HepG2 (cell line): Measurements from ENCODE around the gene SLC2A5. TPM values are rescaled to one million over a fixed set of nuclear protein-coding genes. Genes with fewer than 3 reads are reported as not detected.
A peak's percentile ranks its signal among the peaks of the same experiment; 100 is the strongest.

ENCODE experiments used
- AHDC1 ChIP-seq: sonication (generic); formaldehyde crosslinking; IDR thresholded peaks from 2 replicates; pipeline ENCODE4 v1.5.1; 2020; ENCODE audit warnings: mild to moderate bottlenecking, missing genetic modification reagents, borderline replicate concordance
- ARID4A ChIP-seq: sonication (generic); formaldehyde crosslinking; IDR thresholded peaks from 2 replicates; pipeline ENCODE4 v1.5.0; 2020; ENCODE audit warnings: mild to moderate bottlenecking, missing genetic modification reagents, borderline replicate concordance
- CCAR2 ChIP-seq: fragments of 200-400 bp; formaldehyde crosslinking; optimal IDR thresholded peaks from 2 replicates; pipeline ENCODE3; 2018; ENCODE audit warnings: low read depth, mild to moderate bottlenecking, low read length, moderate library complexity
- GRHL1 ChIP-seq: sonication (generic); formaldehyde crosslinking; conservative IDR thresholded peaks from 2 replicates; pipeline ENCODE4 v1.8.0; 2022; ENCODE audit warnings: missing genetic modification reagents
- MED13 ChIP-seq: sonication (generic); formaldehyde crosslinking; IDR thresholded peaks from 2 replicates; pipeline ENCODE4 v1.5.0; 2020; ENCODE audit warnings: missing genetic modification reagents
- ONECUT2 ChIP-seq: sonication (generic); formaldehyde crosslinking; IDR thresholded peaks from 2 replicates; pipeline ENCODE4 v1.4.0; 2020; ENCODE audit warnings: missing genetic modification reagents
- PRMT3 ChIP-seq: sonication (generic); formaldehyde crosslinking; IDR thresholded peaks from 2 replicates; pipeline ENCODE4 v1.8.1; 2022; ENCODE audit warnings: low read depth, mild to moderate bottlenecking, moderate library complexity, missing genetic modification reagents, borderline replicate concordance
- RXRB ChIP-seq: IDR thresholded peaks from 2 replicates; pipeline ENCODE4 v1.6.1; 2016; ENCODE audit warnings: borderline replicate concordance, missing genetic modification reagents, missing compliant biosample characterization
- SNRNP70 ChIP-seq: fragments of 200-400 bp; formaldehyde crosslinking; IDR thresholded peaks from 2 replicates; pipeline ENCODE4 v1.6.1; 2017; ENCODE audit warnings: mild to moderate bottlenecking, low read depth, low read length, moderate library complexity
- ZBTB43 ChIP-seq: sonication (generic); formaldehyde crosslinking; conservative IDR thresholded peaks from 2 replicates; pipeline ENCODE4 v1.4.0; 2020; ENCODE audit warnings: missing genetic modification reagents
- ZNF180 ChIP-seq: sonication (generic); formaldehyde crosslinking; IDR thresholded peaks from 2 replicates; pipeline ENCODE4 v1.4.0; 2020; ENCODE audit warnings: low read depth, missing genetic modification reagents, borderline replicate concordance
- ZNF292 ChIP-seq: sonication (generic); formaldehyde crosslinking; IDR thresholded peaks from 2 replicates; pipeline ENCODE4 v1.8.1; 2022; ENCODE audit warnings: mild to moderate bottlenecking, low read depth, missing genetic modification reagents, borderline replicate concordance
- ZNF724P ChIP-seq: sonication (generic); formaldehyde crosslinking; IDR thresholded peaks from 2 replicates; pipeline ENCODE4 v1.8.0; 2022; ENCODE audit warnings: missing genetic modification reagents, borderline replicate concordance
- ZNF749 ChIP-seq: sonication (generic); formaldehyde crosslinking; IDR thresholded peaks from 2 replicates; pipeline ENCODE4 v1.8.0; 2022; ENCODE audit warnings: mild to moderate bottlenecking, missing genetic modification reagents, moderate library complexity, borderline replicate concordance
- polyA plus RNA-seq, 8 experiments: library from polyadenylated mRNA; depleted of rRNA in 3 of 8; stranded (reverse) in 7 of 8; unstranded in 1 of 8; fragments of >200 nt; fragmentation: Illumina TruSeq in 4 of 8; extraction: Trizol in 4 of 8; gene quantifications; 2 replicates each; pipeline versions ENCODE4 v1.2.1 to v1.2.3, GENCODE V29; 2011 to 2016; ENCODE audit warnings: low read depth in 4 of 8, missing spikeins in 1 of 8, mixed read lengths in 1 of 8; ENCODE audit not compliant: insufficient read depth in 1 of 8
- total RNA-seq, 5 experiments: library from RNA; depleted of rRNA; stranded (reverse); fragments of >200 nt; fragmentation: Illumina TruSeq; extraction: Trizol; gene quantifications; 2 replicates each; pipeline ENCODE4 v1.2.3, GENCODE V29; 2016; ENCODE audit warnings: low read depth in 1 of 5

Gene SLC2A5
- total and polyA plus RNA-seq, 2 of the 13 experiments (the other 11 are each of a cell fraction or from before 2014, with no cell fraction given): 0.04 to 0.54 TPM

GRCh38 chr1:9100471-9101043 lies 31.1 kb upstream of the SLC2A5 start (continued):
- no peak for TF ChIP-seq ARID4A
- TF ChIP-seq ONECUT2 (CRISPR knock-in tag): no peak
- TF ChIP-seq PRMT3 (CRISPR knock-in tag): no peak
- TF ChIP-seq ZNF749: peak; percentile 38; the same call in 1 of the 2 replicates
- no peak for TF ChIP-seq CCAR2
- no peak for TF ChIP-seq GRHL1 (CRISPR knock-in tag)
- TF ChIP-seq ZNF180 (CRISPR knock-in tag): no peak
- no peak for TF ChIP-seq ZBTB43 (CRISPR knock-in tag)
- peak; percentile 40; the same call in 1 of the 2 replicates for TF ChIP-seq AHDC1 (CRISPR knock-in tag)
- no peak for TF ChIP-seq SNRNP70
- TF ChIP-seq ZNF724P: no peak
- peak; percentile 75; the same call in 1 of the 2 replicates for TF ChIP-seq ZNF292 (CRISPR knock-in tag)
- peak; percentile 57; the same call in 1 of the 2 replicates for TF ChIP-seq RXRB (CRISPR knock-in tag)
- TF ChIP-seq MED13: no peak
